OCI-LY7 (cell line): ENCODE results near the gene GOLGA6B. TPM values are rescaled to one million over a fixed set of nuclear protein-coding genes. Genes with fewer than 3 reads are reported as not detected.
A peak's percentile ranks its signal among the peaks of the same experiment; 100 is the strongest.
"Not testable (repeated sequence)": the region's sequence is repeated elsewhere in the genome, so short reads cannot be mapped to it uniquely, and the experiment has no call there.

Source experiments
- Bru-seq: library from RNA; stranded (reverse); fragments of 400-500 nt; gene quantifications from one replicate; lab custom pipeline; 2021; lab: Mats Ljungman, UMichigan
- BruChase-seq, 2 experiments: library from RNA; stranded (reverse); fragments of 400-500 nt; gene quantifications; one replicate each; lab custom pipeline; 2021; lab: Mats Ljungman, UMichigan
- BruUV-seq: library from RNA; stranded (reverse); fragments of 400-500 nt; replicated peaks from 2 replicates; lab custom pipeline; 2021; lab: Mats Ljungman, UMichigan
- CTCF ChIA-PET: fragments of 300-600 bp; sonication (Branson Sonifier 250); formaldehyde crosslinking; loops from one replicate; lab custom pipeline; 2022; ENCODE audit warnings: antibody characterized with exemption; ENCODE audit not compliant: unreplicated experiment; lab: Charles Lee
- POLR2A ChIA-PET: fragments of 300-600 bp; sonication (Branson Sonifier 250); formaldehyde crosslinking; loops from one replicate; lab custom pipeline; 2022; ENCODE audit warnings: antibody characterized with exemption; lab: Charles Lee
- DNase-seq: peaks from one replicate; pipeline ENCODE4 v3.0.0-alpha.2; 2015; ENCODE audit warnings: low spot score
- H2AFZ ChIP-seq: fragments of 200-600 bp; sonication (generic), shearing (Covaris generic); 2 replicates; pipeline ENCODE4 v1.6.1; 2014; ENCODE audit warnings: mild to moderate bottlenecking, antibody characterized with exemption, low read length, moderate library complexity
- H3K27ac ChIP-seq: fragments of 200-600 bp; sonication (generic); 2 replicates; pipeline ENCODE4 v1.5.1; 2014; ENCODE audit warnings: mixed run types, low read depth, mild to moderate bottlenecking, moderate library complexity, low read length, inconsistent platforms; ENCODE audit not compliant: poor library complexity, severe bottlenecking
- H3K36me3 ChIP-seq: fragments of 200-600 bp; sonication (generic); 2 replicates; pipeline ENCODE4 v1.6.1; 2014; ENCODE audit warnings: mild to moderate bottlenecking, antibody characterized with exemption, low read length, moderate library complexity, mixed read lengths; ENCODE audit not compliant: insufficient read depth
- H3K4me1 ChIP-seq: fragments of 200-600 bp; sonication (generic); 2 replicates; pipeline ENCODE4 v1.5.1; 2014; ENCODE audit warnings: mild to moderate bottlenecking, low read length; ENCODE audit not compliant: insufficient read depth, poor library complexity, severe bottlenecking
- H3K4me2 ChIP-seq: fragments of 200-600 bp; sonication (generic); 2 replicates; pipeline ENCODE4 v1.6.1; 2014; ENCODE audit warnings: mild to moderate bottlenecking, low read length
- H3K4me3 ChIP-seq: fragments of 200-600 bp; sonication (generic); 2 replicates; pipeline ENCODE4 v1.5.1; 2014; ENCODE audit warnings: mild to moderate bottlenecking, low read depth, low read length; ENCODE audit not compliant: poor library complexity, severe bottlenecking
- H3K79me2 ChIP-seq: fragments of 200-600 bp; sonication (generic); 2 replicates; pipeline ENCODE4 v1.6.1; 2016; ENCODE audit warnings: low read depth, mild to moderate bottlenecking, low read length, moderate library complexity, mixed read lengths; ENCODE audit not compliant: insufficient read depth
- H3K9me2 ChIP-seq: fragments of 200-600 bp; sonication (generic); 2 replicates; pipeline ENCODE4 v1.6.1; 2016; ENCODE audit warnings: mild to moderate bottlenecking, low read length, mixed read lengths; ENCODE audit not compliant: insufficient read depth
- H3K9me3 ChIP-seq: fragments of 200-600 bp; sonication (generic); 2 replicates; pipeline ENCODE4 v1.6.1; 2014; ENCODE audit warnings: mild to moderate bottlenecking, mixed run types, low read length, mixed read lengths
- H4K20me1 ChIP-seq: fragments of 200-600 bp; sonication (generic); 2 replicates; pipeline ENCODE4 v1.6.1; 2014; ENCODE audit warnings: mild to moderate bottlenecking, antibody characterized with exemption, low read length, moderate library complexity, mixed read lengths; ENCODE audit not compliant: insufficient read depth
- EZH2phosphoT487 ChIP-seq: fragments of 200-600 bp; sonication (generic); IDR thresholded peaks from 2 replicates; pipeline ENCODE4 v1.6.1; 2018; ENCODE audit warnings: low read depth, borderline replicate concordance, mild to moderate bottlenecking, mixed run types, antibody characterized with exemption, low read length, moderate library complexity, mixed read lengths
- intact Hi-C: fragments of 100-400 bp; cut with micrococcal nuclease; formaldehyde crosslinking; loops from one replicate; pipeline ENCODE4 v1.10.0; 2022; ENCODE audit not compliant: unreplicated experiment
- long read RNA-seq: library from polyadenylated mRNA; stranded (forward); transcript quantifications from one replicate; pipeline ENCODE4 v2.0.0, GENCODE V29; 2022
- total RNA-seq, 2 experiments: library from RNA; depleted of rRNA in 1 of 2; stranded (reverse); fragments of >200 nt in 1 of 2; shearing (Covaris generic) in 1 of 2; gene quantifications; 2 replicates each; pipeline ENCODE4 v1.2.3, GENCODE V29; 2014 to 2022
- TF ChIP-seq, protein P1 (sequence below): fragments of 200-600 bp; sonication (generic); conservative IDR thresholded peaks from 2 replicates; pipeline ENCODE4 v1.5.1; 2014; ENCODE audit warnings: mild to moderate bottlenecking, antibody characterized with exemption, low read length, moderate library complexity, mixed read lengths

The GOLGA6B gene, protein sequence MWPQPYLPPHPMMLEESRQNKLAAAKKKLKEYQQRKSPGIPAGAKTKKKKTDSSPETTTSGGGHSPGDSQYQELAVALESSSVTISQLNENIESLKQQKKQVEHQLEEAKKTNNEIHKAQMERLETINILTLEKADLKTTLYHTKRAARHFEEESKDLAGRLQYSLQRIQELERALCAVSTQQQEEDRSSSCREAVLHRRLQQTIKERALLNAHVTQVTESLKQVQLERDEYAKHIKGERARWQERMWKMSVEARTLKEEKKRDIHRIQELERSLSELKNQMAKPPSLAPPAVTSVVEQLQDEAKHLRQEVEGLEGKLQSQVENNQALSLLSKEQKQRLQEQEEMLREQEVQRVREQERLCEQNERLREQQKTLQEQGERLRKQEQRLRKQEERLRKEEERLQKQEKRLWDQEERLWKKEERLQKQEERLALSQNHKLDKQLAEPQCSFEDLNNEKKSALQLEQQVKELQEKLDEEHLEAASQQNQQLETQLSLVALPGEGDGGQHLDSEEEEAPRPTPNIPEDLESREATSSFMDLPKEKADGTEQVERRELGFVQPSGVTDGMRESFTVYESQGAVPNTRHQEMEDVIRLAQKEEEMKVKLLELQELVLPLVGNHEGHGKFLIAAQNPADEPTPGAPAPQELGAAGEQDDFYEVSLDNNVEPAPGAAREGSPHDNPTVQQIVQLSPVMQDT
- total RNA-seq (2014; rRNA removed; shearing (Covaris generic)) (not detected in 2 replicates), total RNA-seq (2022) (0.53 TPM in 1 of 2 replicates, not detected in the other), Bru-seq, nascent RNA (percentile 12 among the genes with signal in this experiment), BruChase-seq, experiment 1, labeled RNA remaining after a 6-hour chase (not detected), BruChase-seq, experiment 2, labeled RNA remaining after a 2-hour chase (not detected)
- long read RNA-seq, result 0 reads

DNA sequence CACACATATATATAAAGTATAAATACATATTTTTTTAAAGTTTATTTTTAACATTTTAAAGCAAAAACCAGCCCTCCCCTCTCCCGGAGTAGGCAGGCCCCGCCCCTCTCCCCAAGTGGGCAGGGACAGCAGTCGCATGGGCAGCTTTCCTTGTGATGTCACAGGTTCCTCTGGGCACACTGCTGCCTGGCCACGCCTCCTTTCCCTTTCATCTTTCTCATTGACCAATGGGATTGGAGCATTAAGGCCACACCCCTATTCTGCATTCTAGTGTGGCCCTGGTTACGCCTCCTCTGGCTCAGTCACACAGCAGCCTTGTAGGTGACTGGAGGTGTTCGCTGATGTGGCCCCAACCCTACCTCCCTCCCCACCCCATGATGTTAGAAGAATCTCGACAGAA is at the start of gene GOLGA6B:
Gene GOLGA6B, plus strand, starts transcription at position 301 of the 400 bp plus-strand sequence. Its CDS starts 41 bp downstream, at position 342.
- H3K79me2 ChIP-seq, BruUV-seq, H3K36me3 ChIP-seq, H3K4me1 ChIP-seq, H2AFZ ChIP-seq, POLR2A ChIA-PET, H3K27ac ChIP-seq, CTCF ChIA-PET, DNase-seq, H3K9me2 ChIP-seq, H3K4me3 ChIP-seq, H3K4me2 ChIP-seq, H3K9me3 ChIP-seq, intact Hi-C loops, H4K20me1 ChIP-seq: not testable (repeated sequence)

DNA sequence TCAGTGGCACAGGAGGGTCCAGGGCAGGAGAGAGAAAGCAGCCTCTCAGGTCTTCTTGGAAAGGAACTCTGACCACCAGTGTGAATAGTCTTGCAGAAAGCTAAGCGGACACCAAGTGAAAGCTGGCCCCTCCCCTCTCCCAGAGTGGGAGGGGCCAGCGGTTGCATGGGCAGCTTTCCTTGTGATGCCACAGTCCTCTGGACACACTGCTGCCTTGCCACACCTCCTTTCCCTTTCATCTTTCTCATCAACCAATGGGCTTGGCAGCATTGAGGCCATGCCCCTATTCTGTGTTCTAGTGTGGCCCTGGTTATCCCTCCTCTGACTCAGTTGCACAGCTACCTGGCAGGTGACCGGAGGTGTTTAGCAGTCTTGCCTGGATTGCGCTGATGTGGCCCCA is 49.7 kb upstream of the GOLGA6B start:
- ChIA-PET POLR2A (no interaction called here), CTCF (no interaction called here)
- Histone ChIP-seq H3K9me2 (no peaks in the 10 kb centered on the region), H3K4me2 (no peak overlapping the region), H3K9me3 (no peaks in the 10 kb centered on the region), H2AFZ (no peak overlapping the region), H3K79me2 (no peaks in the 10 kb centered on the region), H3K27ac (no peak overlapping the region), H4K20me1 (0 out of 2 replicates have a peak, but pooled peaks cover 3% of the 10 kb centered on the region), H3K4me3 (no peak overlapping the region), H3K4me1 (no peaks in the 10 kb centered on the region), H3K36me3 (no peaks in the 10 kb centered on the region)
- DNase-seq, result no peak
- intact Hi-C loops, result loop anchor here (10.0 kb wide), 1 partner anchor 480 kb away; no protein-coding TSS in a partner anchor
- no TSS peak for BruUV-seq
- no peak for TF ChIP-seq EZH2phosphoT487
- TF ChIP-seq, protein P1, sequence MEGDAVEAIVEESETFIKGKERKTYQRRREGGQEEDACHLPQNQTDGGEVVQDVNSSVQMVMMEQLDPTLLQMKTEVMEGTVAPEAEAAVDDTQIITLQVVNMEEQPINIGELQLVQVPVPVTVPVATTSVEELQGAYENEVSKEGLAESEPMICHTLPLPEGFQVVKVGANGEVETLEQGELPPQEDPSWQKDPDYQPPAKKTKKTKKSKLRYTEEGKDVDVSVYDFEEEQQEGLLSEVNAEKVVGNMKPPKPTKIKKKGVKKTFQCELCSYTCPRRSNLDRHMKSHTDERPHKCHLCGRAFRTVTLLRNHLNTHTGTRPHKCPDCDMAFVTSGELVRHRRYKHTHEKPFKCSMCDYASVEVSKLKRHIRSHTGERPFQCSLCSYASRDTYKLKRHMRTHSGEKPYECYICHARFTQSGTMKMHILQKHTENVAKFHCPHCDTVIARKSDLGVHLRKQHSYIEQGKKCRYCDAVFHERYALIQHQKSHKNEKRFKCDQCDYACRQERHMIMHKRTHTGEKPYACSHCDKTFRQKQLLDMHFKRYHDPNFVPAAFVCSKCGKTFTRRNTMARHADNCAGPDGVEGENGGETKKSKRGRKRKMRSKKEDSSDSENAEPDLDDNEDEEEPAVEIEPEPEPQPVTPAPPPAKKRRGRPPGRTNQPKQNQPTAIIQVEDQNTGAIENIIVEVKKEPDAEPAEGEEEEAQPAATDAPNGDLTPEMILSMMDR, result no peak

DNA sequence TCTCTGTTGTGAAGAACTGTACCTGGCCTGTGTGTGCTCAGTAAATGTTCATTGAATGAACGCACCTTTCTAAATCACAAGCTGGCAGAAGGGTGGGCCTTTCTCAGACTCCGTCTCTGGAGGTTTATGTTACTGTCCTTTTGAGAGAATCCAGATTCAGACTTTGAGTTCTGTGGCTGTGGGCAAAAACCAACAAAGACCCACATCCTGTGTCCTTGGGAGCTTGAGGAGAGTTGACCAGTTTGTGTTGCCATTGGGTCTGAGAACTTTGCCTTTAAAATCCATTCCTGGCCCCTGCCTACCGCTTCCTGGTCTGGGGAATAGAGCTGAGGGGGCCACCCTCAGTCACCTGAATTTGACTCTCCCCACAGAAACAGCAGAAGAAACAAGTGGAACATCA is 46.4 kb upstream of the GOLGA6B start:
- CTCF ChIA-PET, POLR2A ChIA-PET, H3K79me2 ChIP-seq, H3K27ac ChIP-seq, DNase-seq, H3K4me1 ChIP-seq, H4K20me1 ChIP-seq, H3K4me3 ChIP-seq, H3K4me2 ChIP-seq, H3K9me3 ChIP-seq, H2AFZ ChIP-seq, BruUV-seq, H3K36me3 ChIP-seq, H3K9me2 ChIP-seq: not testable (repeated sequence)
- intact Hi-C loops, result loop anchor here (10.0 kb wide), 1 partner anchor 477 kb away; no protein-coding TSS in a partner anchor
